Measurements from ENCODE around the gene SYNE3. TPM values are rescaled to one million over a fixed set of nuclear protein-coding genes. Genes with fewer than 3 reads are reported as not detected.

The SYNE3 gene
- total RNA-seq, 4 donors from 2014 or later, result 4.9 to 36.1 (median 15.2) TPM

DNA sequence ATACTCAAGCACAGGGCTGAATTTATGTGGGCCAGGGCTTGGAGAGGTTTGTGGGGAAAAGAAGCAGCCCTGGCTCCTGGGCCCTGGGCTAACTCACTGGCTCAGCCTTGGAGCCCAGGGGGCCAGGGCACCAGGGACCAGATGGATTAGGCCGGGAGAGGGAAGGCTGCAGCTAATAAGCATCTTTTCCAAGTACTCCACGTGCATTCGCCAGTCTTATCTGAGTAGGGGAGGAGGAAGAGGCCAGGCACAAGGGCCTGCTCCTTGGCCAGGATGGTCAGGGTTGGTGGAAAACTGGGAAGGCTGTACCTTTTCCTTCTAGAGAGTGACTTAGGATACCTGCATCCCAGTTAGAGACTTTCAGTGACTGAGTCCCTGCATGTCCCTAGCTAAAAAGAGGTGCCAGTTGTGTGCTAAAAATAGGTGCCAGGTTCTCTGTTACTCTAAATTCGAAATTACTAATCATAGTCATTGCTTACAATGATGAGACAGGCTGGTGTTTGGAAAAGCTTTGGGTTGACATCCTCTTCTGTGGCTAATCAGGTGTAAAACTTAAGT is 19.7 kb upstream of the SYNE3 start:
- no peak for DNase-seq
- intact Hi-C loops (cut with DNase I; ENCODE audit: low total_unique reads), result no loop called here
- Histone ChIP-seq H3K27ac (no peak overlapping the region), H3K36me3 (no peaks in the 10 kb centered on the region), H3K27me3 (no peaks in the 10 kb centered on the region), H3K9me3 (no peaks in the 10 kb centered on the region), H3K4me3 (peak overlapping the region; percentile 64 to 94), H3K4me1 (peaks cover 18 to 24% of the 10 kb centered on the region in 2 donors)
- TF ChIP-seq CTCF (IDR thresholded peaks at IDR 0.05) (no peak), POLR2A (IDR thresholded peaks at IDR 0.05) (no peak)

GRCh38 chr14:95535226-95536021 is 19.0 kb upstream of the SYNE3 start:
- Histone ChIP-seq H3K36me3 (no peaks in the 10 kb centered on the region), H3K4me1 (peaks cover 18 to 26% of the 10 kb centered on the region in 2 donors), H3K27ac (peak overlapping the region; percentile 31 to 43), H3K9me3 (no peaks in the 10 kb centered on the region), H3K27me3 (no peaks in the 10 kb centered on the region), H3K4me3 (peak overlapping the region; percentile 64 to 94)
- intact Hi-C loops (cut with DNase I; ENCODE audit: low total_unique reads), result no loop called here
- TF ChIP-seq CTCF (IDR thresholded peaks at IDR 0.05), result no peak
- TF ChIP-seq POLR2A (IDR thresholded peaks at IDR 0.05), result no peak
- DNase-seq, result no peak

GRCh38 chr14:95534299-95535225 is 18.1 kb upstream of the SYNE3 start, which contains the start of gene GLRX5:
GLRX5 (plus strand) TSS chr14:95535050; CDS start chr14:95535090, 40 bp downstream.
- Histone ChIP-seq H3K36me3 (no peaks in the 10 kb centered on the region), H3K27ac (peak within 1 kb of the TSS; percentile 75 to 88), H3K4me3 (peak within 1 kb of the TSS; percentile 94 to 99), H3K9me3 (no peaks in the 10 kb centered on the region), H3K27me3 (no peaks in the 10 kb centered on the region), H3K4me1 (peaks cover 18 to 26% of the 10 kb centered on the region in 2 donors)
- intact Hi-C loops (cut with DNase I; ENCODE audit: low total_unique reads), result no loop called here
- DNase-seq, result peak; percentile 98 to 100
- TF ChIP-seq POLR2A (IDR thresholded peaks at IDR 0.05) (peak in 1 of 2 donors; percentile 67), CTCF (IDR thresholded peaks at IDR 0.05) (peak in 3 of 4 experiments; percentile 3 to 16 (median 11))

DNA sequence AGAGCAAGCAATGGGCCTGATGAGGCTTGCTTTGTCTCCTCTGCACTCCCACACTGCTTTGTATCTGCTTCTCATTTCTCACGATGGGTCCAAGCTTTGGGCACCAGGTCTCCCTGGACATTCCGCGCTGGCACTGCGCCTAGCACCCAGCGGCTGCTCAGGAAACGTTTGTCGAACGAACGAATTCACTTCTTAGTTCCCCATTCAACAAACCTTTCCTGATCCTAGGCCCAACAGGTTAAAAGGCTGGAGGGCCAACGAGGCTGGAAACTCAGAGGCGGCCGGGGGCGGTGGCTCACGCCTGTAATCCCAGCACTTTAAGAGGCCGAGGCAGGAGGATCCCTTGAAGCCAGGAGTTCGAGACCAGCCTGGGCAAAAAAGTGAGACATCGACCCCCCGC is 17.4 kb upstream of the SYNE3 start:
- no peaks in the 10 kb centered on the region for H3K27me3 ChIP-seq
- peak overlapping the region; percentile 75 to 88 for H3K27ac ChIP-seq
- no peaks in the 10 kb centered on the region for H3K36me3 ChIP-seq
- peak overlapping the region; percentile 87 to 99 for H3K4me3 ChIP-seq
- H3K4me1 ChIP-seq, result peaks cover 18 to 26% of the 10 kb centered on the region in 2 donors
- no peaks in the 10 kb centered on the region for H3K9me3 ChIP-seq
- DNase-seq, result no peak
- TF ChIP-seq POLR2A (IDR thresholded peaks at IDR 0.05), result no peak
- intact Hi-C loops (cut with DNase I; ENCODE audit: low total_unique reads), result no loop called here

DNA sequence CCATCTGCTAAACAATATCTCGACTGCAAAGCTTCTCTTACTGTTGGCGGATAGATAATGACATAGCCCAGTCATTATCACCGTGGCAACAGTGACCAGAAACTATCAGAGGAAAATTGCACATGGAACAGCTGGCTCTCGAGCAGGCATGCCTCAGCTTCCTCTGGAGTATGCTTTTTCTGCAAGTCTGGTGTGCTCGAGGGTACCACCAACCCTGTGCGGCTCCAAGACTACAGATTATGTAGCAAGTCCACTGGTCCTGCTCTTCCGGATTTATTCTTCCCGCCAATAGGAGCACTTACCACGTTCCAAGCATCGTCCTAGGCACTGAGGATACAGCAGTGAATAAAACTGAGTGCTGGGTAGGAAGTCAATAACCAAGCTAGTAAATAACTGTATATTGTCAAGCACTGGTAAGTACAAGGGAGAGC is 17.0 kb upstream of the SYNE3 start:
- intact Hi-C loops (cut with DNase I; ENCODE audit: low total_unique reads), result no loop called here
- Histone ChIP-seq H3K4me1 (peaks cover 18 to 26% of the 10 kb centered on the region in 2 donors), H3K9me3 (no peaks in the 10 kb centered on the region), H3K4me3 (peak overlapping the region; percentile 87 to 99), H3K27me3 (no peaks in the 10 kb centered on the region), H3K36me3 (no peaks in the 10 kb centered on the region), H3K27ac (peak overlapping the region in 1 of 2 donors; percentile 88)
- no peak for TF ChIP-seq POLR2A (IDR thresholded peaks at IDR 0.05)
- no peak for TF ChIP-seq CTCF (IDR thresholded peaks at IDR 0.05)
- no peak for DNase-seq
